ENCODE measurements around the gene MAP3K1. TPM values are rescaled to one million over a fixed set of nuclear protein-coding genes. Genes with fewer than 3 reads are reported as not detected.
"Not testable (repeated sequence)": the region's sequence is repeated elsewhere in the genome, so short reads cannot be mapped to it uniquely, and the experiment has no call there.

Gene MAP3K1
- total RNA-seq, 1 donor from 2014 or later = 50.5 TPM

- DNase-seq = peak; percentile 69
These were observed 1.3 kb downstream of the MAP3K1 start for GRCh38 chr5:56816546-56817081.

GRCh38 chr5:56817263-56818014 lies 2.1 kb downstream of the MAP3K1 start:
- DNase-seq = peak; percentile 30

GRCh38 chr5:56818450-56819037 lies 3.2 kb downstream of the MAP3K1 start:
- DNase-seq = peak; percentile 66

- peak; percentile 69 for DNase-seq
These were observed 3.9 kb downstream of the MAP3K1 start for GRCh38 chr5:56819060-56819881.

- not testable (repeated sequence) for DNase-seq
These were observed 6.5 kb downstream of the MAP3K1 start for GRCh38 chr5:56821868-56822267.

GRCh38 chr5:56822981-56823380 lies 7.6 kb downstream of the MAP3K1 start:
- DNase-seq = no peak

- no peak for DNase-seq
These were observed 8.7 kb downstream of the MAP3K1 start for GRCh38 chr5:56824019-56824418.

GRCh38 chr5:56825222-56825824 lies 10.0 kb downstream of the MAP3K1 start:
- DNase-seq = no peak

GRCh38 chr5:56827049-56827448 lies 11.7 kb downstream of the MAP3K1 start:
- peak; percentile 50 for DNase-seq

- no peak for DNase-seq
These were observed 12.6 kb downstream of the MAP3K1 start for GRCh38 chr5:56827924-56828323.

GRCh38 chr5:56829137-56829908 lies 14.0 kb downstream of the MAP3K1 start:
- peak; percentile 59 for DNase-seq

- no peak for DNase-seq
These were observed 16.4 kb downstream of the MAP3K1 start for GRCh38 chr5:56831773-56832172.

GRCh38 chr5:56833325-56833724 lies 18.0 kb downstream of the MAP3K1 start:
- DNase-seq = no peak

- DNase-seq = peak; percentile 67
These were observed 22.0 kb downstream of the MAP3K1 start for GRCh38 chr5:56837381-56837780.

- DNase-seq = no peak
These were observed 22.6 kb downstream of the MAP3K1 start for GRCh38 chr5:56837956-56838355.

- peak; percentile 77 for DNase-seq
These were observed 23.2 kb downstream of the MAP3K1 start for GRCh38 chr5:56838409-56839039.

GRCh38 chr5:56839062-56839461 lies 23.7 kb downstream of the MAP3K1 start:
- DNase-seq = no peak

GRCh38 chr5:56840597-56840996 lies 25.2 kb downstream of the MAP3K1 start:
- DNase-seq = no peak

- DNase-seq = no peak
These were observed 29.9 kb downstream of the MAP3K1 start for GRCh38 chr5:56845277-56845676.

- no peak for DNase-seq
These were observed 30.6 kb downstream of the MAP3K1 start for GRCh38 chr5:56845904-56846480.

GRCh38 chr5:56848206-56848605 lies 32.9 kb downstream of the MAP3K1 start:
- peak; percentile 44 for DNase-seq
